SU-DHL-6 (cell line): ENCODE results near the gene BNIP2.

Experiments
- CTCF ChIP-seq: fragments of 200-600 bp; sonication (generic); IDR thresholded peaks from one replicate; pipeline ENCODE4 v1.5.1; 2017; ENCODE audit warnings: antibody characterized with exemption, mild to moderate bottlenecking, low read length, moderate library complexity; ENCODE audit not compliant: insufficient read depth, poor library complexity, severe bottlenecking
- EZH2phosphoT487 ChIP-seq: fragments of 200-600 bp; sonication (generic), shearing (Covaris generic); conservative IDR thresholded peaks from 2 replicates; pipeline ENCODE4 v1.6.1; 2018; ENCODE audit warnings: mild to moderate bottlenecking, antibody characterized with exemption, low read length, moderate library complexity, mixed read lengths

- TF ChIP-seq CTCF, result no peak
- TF ChIP-seq EZH2phosphoT487, result no peak
These were observed 79.1 kb downstream of the BNIP2 start for GRCh38 chr15:59609730-59610712.
